OCI-LY3 (cell line): Measurements from ENCODE around the gene REN.

Experiments
- CTCF ChIP-seq: fragments of 200-600, 300-600 bp; sonication (generic); IDR thresholded peaks from 2 replicates; pipeline ENCODE4 v1.5.1; 2014; ENCODE audit warnings: antibody characterized with exemption, low read length, low read depth
- EZH2phosphoT487 ChIP-seq: fragments of 200-600 bp; shearing (Covaris generic); IDR thresholded peaks from 2 replicates; pipeline ENCODE4 v1.6.1; 2018; ENCODE audit warnings: antibody characterized with exemption, mixed run types, low read depth

DNA sequence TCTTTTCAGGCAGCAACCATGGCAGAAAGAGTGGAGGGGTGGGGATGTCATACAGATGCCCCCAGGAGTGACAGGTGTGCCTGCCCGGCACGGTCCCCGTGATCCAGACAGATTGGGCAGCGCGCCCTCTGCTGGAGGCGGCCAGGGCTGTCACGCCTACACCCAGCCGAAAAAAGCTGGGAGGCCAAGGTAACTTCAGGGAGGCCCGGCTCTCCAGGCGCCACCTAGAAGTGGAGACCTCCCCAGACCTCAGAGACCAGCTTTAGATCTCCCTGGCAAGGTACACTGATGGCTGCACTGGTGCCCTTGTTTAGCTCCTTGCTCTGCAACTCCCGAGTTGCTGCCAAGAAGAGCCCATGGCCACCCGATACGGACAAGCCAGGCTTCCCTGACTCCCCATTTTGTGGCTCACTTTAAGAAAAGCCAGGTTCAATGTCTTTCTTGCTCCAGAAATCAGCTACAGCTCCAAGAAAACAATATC is 41.0 kb upstream of the REN start:
- TF ChIP-seq CTCF = peak; percentile 92
- no peak for TF ChIP-seq EZH2phosphoT487
